Endothelial cell of umbilical vein (primary cell): Measurements from ENCODE around the gene ARG2. TPM values are rescaled to one million over a fixed set of nuclear protein-coding genes. Genes with fewer than 3 reads are reported as not detected.

Experiments
- BruUV-seq: library from RNA; stranded (reverse); fragments of 400-500 nt; replicated peaks from 2 replicates; lab custom pipeline; 2021; lab: Mats Ljungman, UMichigan
- CTCF ChIA-PET: fragments of 300-600, 350-600 bp; sonication (Branson Sonifier 250); formaldehyde crosslinking; loops from one replicate; lab custom pipeline; 2021; ENCODE audit warnings: antibody characterized with exemption, inconsistent platforms; lab: Charles Lee
- POLR2A ChIA-PET: fragments of 300-600, 350-600 bp; sonication (Branson Sonifier 250); formaldehyde crosslinking; loops from one replicate; lab custom pipeline; 2021; ENCODE audit warnings: antibody characterized with exemption, inconsistent platforms; lab: Charles Lee
- DNase-seq: peaks from one replicate; pipeline ENCODE4 v3.0.0-alpha.2; 2011; ENCODE audit warnings: low read depth, low spot score
- FAIRE-seq: peaks from 2 replicates; lab custom pipeline; 2011; peaks lifted over from hg19 to GRCh38; lab: Jason Lieb, UNC
- H2AFZ ChIP-seq: 2 replicates; pipeline ENCODE4 v1.6.0; 2012; ENCODE audit warnings: low read depth, low read length, control low read depth, inconsistent platforms
- H3K27ac ChIP-seq: 2 replicates; pipeline ENCODE4 v1.5.1; 2011; ENCODE audit warnings: low read depth, mild to moderate bottlenecking, control low read depth, low read length, moderate library complexity; ENCODE audit not compliant: insufficient read depth
- H3K27me3 ChIP-seq, 2 experiments: 2 replicates each; pipeline versions ENCODE4 v1.6.0 to v1.6.1; 2011; ENCODE audit warnings: low read length in 2 of 2, mixed read lengths in 1 of 2; ENCODE audit not compliant: control insufficient read depth in 2 of 2, insufficient read depth in 2 of 2
- H3K36me3 ChIP-seq, 2 experiments: 2 replicates in 1 of 2; 3 replicates in 1 of 2; pipeline ENCODE4 v1.5.1; 2011; ENCODE audit warnings: low read length in 2 of 2, mild to moderate bottlenecking in 1 of 2, moderate library complexity in 1 of 2; ENCODE audit not compliant: control insufficient read depth in 2 of 2, insufficient read depth in 2 of 2; ENCODE audit errors: extremely low read depth in 1 of 2
- H3K4me1 ChIP-seq: 3 replicates; pipeline ENCODE4 v1.5.1; 2011; ENCODE audit warnings: mild to moderate bottlenecking, low read length; ENCODE audit not compliant: control insufficient read depth, insufficient read depth; ENCODE audit errors: extremely low read depth
- H3K4me2 ChIP-seq: 2 replicates; pipeline ENCODE4 v1.6.1; 2011; ENCODE audit warnings: low read length, control low read depth, mixed read lengths; ENCODE audit not compliant: insufficient read depth
- H3K4me3 ChIP-seq, 3 experiments: fragments of 200-600 bp in 1 of 3; sonication (generic), shearing (Covaris generic) in 1 of 3; replicated peaks in 1 of 3; 2 replicates each; pipeline ENCODE4 v1.5.1; 2011 to 2016; ENCODE audit warnings: control low read depth in 3 of 3, low read length in 3 of 3, mild to moderate bottlenecking in 2 of 3, inconsistent platforms in 1 of 3, low read depth in 1 of 3, moderate library complexity in 1 of 3; ENCODE audit not compliant: insufficient read depth in 1 of 3
- H3K79me2 ChIP-seq: 2 replicates; pipeline ENCODE4 v1.6.0; 2012; ENCODE audit warnings: low read length, inconsistent platforms; ENCODE audit not compliant: control insufficient read depth, insufficient read depth
- H3K9ac ChIP-seq: replicated peaks from 2 replicates; pipeline ENCODE3; 2011; ENCODE audit warnings: low read length, control low read depth; ENCODE audit not compliant: insufficient read depth; ENCODE audit errors: extremely low read depth
- H3K9me1 ChIP-seq: replicated peaks from 3 replicates; pipeline ENCODE4 v1.6.0; 2011; ENCODE audit warnings: mild to moderate bottlenecking, low read length; ENCODE audit not compliant: control insufficient read depth, insufficient read depth; ENCODE audit errors: extremely low read depth
- H3K9me3 ChIP-seq: replicated peaks from 2 replicates; pipeline ENCODE4 v1.5.1; 2012; ENCODE audit warnings: low read length, inconsistent platforms; ENCODE audit not compliant: control insufficient read depth, insufficient read depth
- H4K20me1 ChIP-seq: replicated peaks from 2 replicates; pipeline ENCODE3; 2011; ENCODE audit warnings: mild to moderate bottlenecking, low read length; ENCODE audit not compliant: control insufficient read depth, insufficient read depth; ENCODE audit errors: extremely low read depth
- CTCF ChIP-seq, 2 donors: IDR thresholded peaks; 1 replicate in 1 of 2; 2 replicates in 1 of 2; pipeline ENCODE4 v1.5.1; 2011; ENCODE audit warnings: low read length in 2 of 2, mild to moderate bottlenecking in 2 of 2, moderate library complexity in 2 of 2, control low read depth in 1 of 2, inconsistent platforms in 1 of 2, low read depth in 1 of 2; ENCODE audit not compliant: insufficient read depth in 1 of 2; ENCODE audit errors: extremely low read depth in 1 of 2
- EZH2 ChIP-seq: IDR thresholded peaks from 2 replicates; pipeline ENCODE4 v1.6.1; 2012; ENCODE audit warnings: borderline replicate concordance, low read depth, mild to moderate bottlenecking, moderate library complexity, low read length, inconsistent platforms; ENCODE audit not compliant: severe bottlenecking
- FOS ChIP-seq: IDR thresholded peaks from 2 replicates; pipeline ENCODE4 v1.6.1; 2011; ENCODE audit warnings: mild to moderate bottlenecking, low read length, moderate library complexity, borderline replicate concordance; ENCODE audit not compliant: insufficient read depth
- GATA2 ChIP-seq: IDR thresholded peaks from 2 replicates; pipeline ENCODE4 v1.7.0; 2011; ENCODE audit warnings: low read depth, mild to moderate bottlenecking, moderate library complexity, mixed read lengths, low read length; ENCODE audit not compliant: insufficient read length, insufficient read depth
- JUN ChIP-seq: IDR thresholded peaks from 2 replicates; pipeline ENCODE4 v1.6.1; 2011; ENCODE audit warnings: borderline replicate concordance, low read depth; ENCODE audit not compliant: insufficient read length, insufficient read depth
- MAX ChIP-seq: IDR thresholded peaks from 2 replicates; pipeline ENCODE4 v1.6.1; 2011; ENCODE audit not compliant: insufficient read depth, insufficient read length
- POLR2A ChIP-seq: IDR thresholded peaks from 2 replicates; pipeline ENCODE4 v1.6.1; 2012; ENCODE audit warnings: low read depth, mild to moderate bottlenecking, control low read depth, low read length
- POLR2AphosphoS5 ChIP-seq: IDR thresholded peaks from 2 replicates; pipeline ENCODE4 v1.6.1; 2012; ENCODE audit warnings: low read depth, mild to moderate bottlenecking, control low read depth, low read length, moderate library complexity; ENCODE audit not compliant: insufficient read depth
- dilution Hi-C: fragments of 300-500 bp; cut with MboI; formaldehyde crosslinking; loops from one replicate; pipeline ENCODE4 v1.15.0; 2019; ENCODE audit warnings: low sequenced_read_pairs; ENCODE audit not compliant: extremely low pct_ligation_motif_present
- intact Hi-C: fragments of 100-400 bp; cut with micrococcal nuclease; formaldehyde crosslinking; loops from one replicate; pipeline ENCODE4 v1.10.0; 2022
- polyA plus RNA-seq, 4 experiments: library from polyadenylated mRNA; depleted of rRNA in 3 of 4; stranded (reverse) in 3 of 4; unstranded in 1 of 4; fragments of >200 nt; gene quantifications; 2 replicates each; pipeline versions ENCODE4 v1.2.1 to v1.2.3, GENCODE V29; 2011 to 2012; ENCODE audit warnings: missing spikeins in 1 of 4
- total RNA-seq: library from RNA; stranded (reverse); gene quantifications from 2 replicates; pipeline ENCODE4 v1.2.3, GENCODE V29; 2021

Gene ARG2
- total and polyA plus RNA-seq, 2 donors (not counting 3 experiments of a cell fraction or from before 2014, with no cell fraction given): 16.6 to 22.5 TPM

- H3K9ac ChIP-seq: no peak overlapping the region
- intact Hi-C loops (no loop called here), dilution Hi-C loops (no loop called here)
- DNase-seq (no peak), FAIRE-seq (no peak)
- H3K4me3 ChIP-seq: no peak overlapping the region
- H4K20me1 ChIP-seq: no peaks in the 10 kb centered on the region
- no peaks in the 10 kb centered on the region for H3K9me3 ChIP-seq
- no TSS peak for BruUV-seq
- POLR2A ChIA-PET: no interaction called here
- H3K27ac ChIP-seq: no peak overlapping the region
- no peaks in the 10 kb centered on the region for H3K79me2 ChIP-seq
- H3K9me1 ChIP-seq: no peaks in the 10 kb centered on the region
- no peak overlapping the region for H2AFZ ChIP-seq
- no peaks in the 10 kb centered on the region for H3K27me3 ChIP-seq
- H3K4me1 ChIP-seq: peaks cover 10% of the 10 kb centered on the region
- CTCF ChIA-PET: interaction anchor here (0.6 to 1.6 kb wide), 5 partner anchors 9 to 77 kb away, joined by 3 to 7 read pairs (median 3); no protein-coding TSS in a partner anchor
- TF ChIP-seq JUN: no peak
- no peak for TF ChIP-seq MAX
- TF ChIP-seq FOS: no peak
- no peak for TF ChIP-seq CTCF (IDR thresholded peaks at IDR 0.05; ENCODE audit: extremely low read depth in 1 of 2, insufficient read depth in 1 of 2, low read depth in 1 of 2, low read length in 2 of 2)
- no peak for TF ChIP-seq POLR2A
- TF ChIP-seq POLR2AphosphoS5: no peak
- TF ChIP-seq EZH2: no peak
- no peak for TF ChIP-seq GATA2
- no peak overlapping the region for H3K4me2 ChIP-seq
- H3K36me3 ChIP-seq: no peaks in the 10 kb centered on the region
These were observed 7.8 kb downstream of the ARG2 start for GRCh38 chr14:67627519-67627918.
